ENCODE data around the gene RDM1. TPM values are rescaled to one million over a fixed set of nuclear protein-coding genes. Genes with fewer than 3 reads are reported as not detected.

The RDM1 gene
- total RNA-seq, 1 experiment from 2014 or later: 12.9 TPM

- H3K4me3 ChIP-seq (ENCODE audit: low read depth, low read length): no peak overlapping the region
- no peak for DNase-seq
- H3K4me1 ChIP-seq: no peaks in the 10 kb centered on the region
- no peaks in the 10 kb centered on the region for H3K4me1 Mint-ChIP-seq (ENCODE audit: low read depth, unreplicated experiment)
- ChIA-PET CTCF (no interaction called here), POLR2A (no interaction called here)
- 0 out of 2 replicates have a peak, but pooled peaks cover 8% of the 10 kb centered on the region for H3K9me3 ChIP-seq
- no peaks in the 10 kb centered on the region for H3K27me3 ChIP-seq (replicated peaks; ENCODE audit: control insufficient read depth, insufficient read depth, low read length)
- TF ChIP-seq CTCF (IDR thresholded peaks at IDR 0.05; ENCODE audit: insufficient read depth in 1 of 2, low read depth in 1 of 2, low read length in 1 of 2, severe bottlenecking in 1 of 2, unreplicated experiment in 1 of 2): no peak
- no peaks in the 10 kb centered on the region for H3K36me3 ChIP-seq (ENCODE audit: control insufficient read depth, insufficient read depth, low read length)
- no peak overlapping the region for H3K27ac Mint-ChIP-seq (ENCODE audit: unreplicated experiment)
- H3K27me3 Mint-ChIP-seq (ENCODE audit: insufficient read depth, unreplicated experiment): no peaks in the 10 kb centered on the region
- intact Hi-C loops (cut with micrococcal nuclease; ENCODE audit: unreplicated experiment): no loop called here
- no TSS peak for BruUV-seq (replicated peaks)
- no peak overlapping the region for H3K4me3 Mint-ChIP-seq (ENCODE audit: unreplicated experiment)
- H3K9me3 Mint-ChIP-seq (ENCODE audit: unreplicated experiment): peaks cover 11% of the 10 kb centered on the region
- peaks cover 2% of the 10 kb centered on the region for H3K36me3 Mint-ChIP-seq (ENCODE audit: insufficient read depth, unreplicated experiment)
These were observed 18.1 kb downstream of the RDM1 start for GRCh38 chr17:35912339-35912912.

- no peaks in the 10 kb centered on the region for H3K36me3 ChIP-seq (ENCODE audit: control insufficient read depth, insufficient read depth, low read length)
- BruUV-seq (replicated peaks): no TSS peak
- peaks cover 10% of the 10 kb centered on the region for H3K4me1 ChIP-seq
- H3K9me3 Mint-ChIP-seq (ENCODE audit: unreplicated experiment): peaks cover 11% of the 10 kb centered on the region
- POLR2A ChIA-PET: no interaction called here
- TF ChIP-seq CTCF (IDR thresholded peaks at IDR 0.05; ENCODE audit: insufficient read depth in 1 of 2, low read depth in 1 of 2, low read length in 1 of 2, severe bottlenecking in 1 of 2, unreplicated experiment in 1 of 2): no peak
- no peak for DNase-seq
- CTCF ChIA-PET: no interaction called here
- H3K27ac Mint-ChIP-seq (ENCODE audit: unreplicated experiment): no peak overlapping the region
- H3K27me3 ChIP-seq (replicated peaks; ENCODE audit: control insufficient read depth, insufficient read depth, low read length): no peaks in the 10 kb centered on the region
- H3K9me3 ChIP-seq: 0 out of 2 replicates have a peak, but pooled peaks cover 8% of the 10 kb centered on the region
- H3K4me3 ChIP-seq (ENCODE audit: low read depth, low read length): no peak overlapping the region
- no peak overlapping the region for H3K4me3 Mint-ChIP-seq (ENCODE audit: unreplicated experiment)
- no peaks in the 10 kb centered on the region for H3K4me1 Mint-ChIP-seq (ENCODE audit: low read depth, unreplicated experiment)
- no peaks in the 10 kb centered on the region for H3K27me3 Mint-ChIP-seq (ENCODE audit: insufficient read depth, unreplicated experiment)
- H3K36me3 Mint-ChIP-seq (ENCODE audit: insufficient read depth, unreplicated experiment): no peaks in the 10 kb centered on the region
- intact Hi-C loops (cut with micrococcal nuclease; ENCODE audit: unreplicated experiment): no loop called here
These were observed 21.2 kb downstream of the RDM1 start for GRCh38 chr17:35909408-35909807.

GRCh38 chr17:35907691-35908090 lies 22.9 kb downstream of the RDM1 start:
- no peak overlapping the region for H3K27ac Mint-ChIP-seq (ENCODE audit: unreplicated experiment)
- Histone ChIP-seq H3K36me3 (ENCODE audit: control insufficient read depth, insufficient read depth, low read length) (no peaks in the 10 kb centered on the region), H3K27me3 (replicated peaks; ENCODE audit: control insufficient read depth, insufficient read depth, low read length) (no peaks in the 10 kb centered on the region), H3K9me3 (no peaks in the 10 kb centered on the region), H3K4me3 (ENCODE audit: low read depth, low read length) (no peak overlapping the region), H3K4me1 (peaks cover 26% of the 10 kb centered on the region)
- no peaks in the 10 kb centered on the region for H3K27me3 Mint-ChIP-seq (ENCODE audit: insufficient read depth, unreplicated experiment)
- no peak overlapping the region for H3K4me3 Mint-ChIP-seq (ENCODE audit: unreplicated experiment)
- H3K36me3 Mint-ChIP-seq (ENCODE audit: insufficient read depth, unreplicated experiment): no peaks in the 10 kb centered on the region
- peaks cover 7% of the 10 kb centered on the region for H3K4me1 Mint-ChIP-seq (ENCODE audit: low read depth, unreplicated experiment)
- DNase-seq: no peak
- no peaks in the 10 kb centered on the region for H3K9me3 Mint-ChIP-seq (ENCODE audit: unreplicated experiment)
- POLR2A ChIA-PET: no interaction called here
- BruUV-seq (replicated peaks): no TSS peak
- TF ChIP-seq CTCF (IDR thresholded peaks at IDR 0.05; ENCODE audit: insufficient read depth in 1 of 2, low read depth in 1 of 2, low read length in 1 of 2, severe bottlenecking in 1 of 2, unreplicated experiment in 1 of 2): no peak
- CTCF ChIA-PET: no interaction called here
- intact Hi-C loops (cut with micrococcal nuclease; ENCODE audit: unreplicated experiment): no loop called here
